PC-3 (cell line): ENCODE results near the gene LTC4S.

Experiments used
- CTCF ChIP-seq: fragments of 300-600 bp; sonication (generic); conservative IDR thresholded peaks from 2 replicates; pipeline ENCODE4 v1.5.1; 2017; ENCODE audit warnings: antibody characterized with exemption, low read depth, mild to moderate bottlenecking, low read length
- EZH2 ChIP-seq: fragments of 300-600 bp; sonication (generic); IDR thresholded peaks from one replicate; pipeline ENCODE4 v1.6.1; 2017; ENCODE audit warnings: antibody characterized with exemption, mild to moderate bottlenecking, low read length; ENCODE audit not compliant: unreplicated experiment
- EZH2phosphoT487 ChIP-seq: fragments of 300-600 bp; sonication (generic); IDR thresholded peaks from 2 replicates; pipeline ENCODE4 v1.6.1; 2018; ENCODE audit warnings: mild to moderate bottlenecking, antibody characterized with exemption, low read length, borderline replicate concordance

GRCh38 chr5:179793468-179794139 lies at the start of gene LTC4S:
- TF ChIP-seq CTCF: no peak
- no peak for TF ChIP-seq EZH2
- no peak for TF ChIP-seq EZH2phosphoT487
